Endothelial cell of umbilical vein (primary cell): ENCODE results near the gene CREM. TPM values are rescaled to one million over a fixed set of nuclear protein-coding genes. Genes with fewer than 3 reads are reported as not detected.

Experiments
- BruUV-seq: library from RNA; stranded (reverse); fragments of 400-500 nt; replicated peaks from 2 replicates; lab custom pipeline; 2021; lab: Mats Ljungman, UMichigan
- CTCF ChIA-PET: fragments of 300-600, 350-600 bp; sonication (Branson Sonifier 250); formaldehyde crosslinking; loops from one replicate; lab custom pipeline; 2021; ENCODE audit warnings: antibody characterized with exemption, inconsistent platforms; lab: Charles Lee
- POLR2A ChIA-PET: fragments of 300-600, 350-600 bp; sonication (Branson Sonifier 250); formaldehyde crosslinking; loops from one replicate; lab custom pipeline; 2021; ENCODE audit warnings: antibody characterized with exemption, inconsistent platforms; lab: Charles Lee
- DNase-seq: peaks from one replicate; pipeline ENCODE4 v3.0.0-alpha.2; 2011; ENCODE audit warnings: low read depth, low spot score
- FAIRE-seq: peaks from 2 replicates; lab custom pipeline; 2011; peaks lifted over from hg19 to GRCh38; lab: Jason Lieb, UNC
- H2AFZ ChIP-seq: 2 replicates; pipeline ENCODE4 v1.6.0; 2012; ENCODE audit warnings: low read depth, low read length, control low read depth, inconsistent platforms
- H3K27ac ChIP-seq: 2 replicates; pipeline ENCODE4 v1.5.1; 2011; ENCODE audit warnings: low read depth, mild to moderate bottlenecking, control low read depth, low read length, moderate library complexity; ENCODE audit not compliant: insufficient read depth
- H3K27me3 ChIP-seq, 2 experiments: 2 replicates each; pipeline versions ENCODE4 v1.6.0 to v1.6.1; 2011; ENCODE audit warnings: low read length in 2 of 2, mixed read lengths in 1 of 2; ENCODE audit not compliant: control insufficient read depth in 2 of 2, insufficient read depth in 2 of 2
- H3K36me3 ChIP-seq, 2 experiments: 2 replicates in 1 of 2; 3 replicates in 1 of 2; pipeline ENCODE4 v1.5.1; 2011; ENCODE audit warnings: low read length in 2 of 2, mild to moderate bottlenecking in 1 of 2, moderate library complexity in 1 of 2; ENCODE audit not compliant: control insufficient read depth in 2 of 2, insufficient read depth in 2 of 2; ENCODE audit errors: extremely low read depth in 1 of 2
- H3K4me1 ChIP-seq: 3 replicates; pipeline ENCODE4 v1.5.1; 2011; ENCODE audit warnings: mild to moderate bottlenecking, low read length; ENCODE audit not compliant: control insufficient read depth, insufficient read depth; ENCODE audit errors: extremely low read depth
- H3K4me2 ChIP-seq: 2 replicates; pipeline ENCODE4 v1.6.1; 2011; ENCODE audit warnings: low read length, control low read depth, mixed read lengths; ENCODE audit not compliant: insufficient read depth
- H3K4me3 ChIP-seq, 3 experiments: fragments of 200-600 bp in 1 of 3; sonication (generic), shearing (Covaris generic) in 1 of 3; replicated peaks in 1 of 3; 2 replicates each; pipeline ENCODE4 v1.5.1; 2011 to 2016; ENCODE audit warnings: control low read depth in 3 of 3, low read length in 3 of 3, mild to moderate bottlenecking in 2 of 3, inconsistent platforms in 1 of 3, low read depth in 1 of 3, moderate library complexity in 1 of 3; ENCODE audit not compliant: insufficient read depth in 1 of 3
- H3K79me2 ChIP-seq: 2 replicates; pipeline ENCODE4 v1.6.0; 2012; ENCODE audit warnings: low read length, inconsistent platforms; ENCODE audit not compliant: control insufficient read depth, insufficient read depth
- H3K9ac ChIP-seq: replicated peaks from 2 replicates; pipeline ENCODE3; 2011; ENCODE audit warnings: low read length, control low read depth; ENCODE audit not compliant: insufficient read depth; ENCODE audit errors: extremely low read depth
- H3K9me1 ChIP-seq: replicated peaks from 3 replicates; pipeline ENCODE4 v1.6.0; 2011; ENCODE audit warnings: mild to moderate bottlenecking, low read length; ENCODE audit not compliant: control insufficient read depth, insufficient read depth; ENCODE audit errors: extremely low read depth
- H3K9me3 ChIP-seq: replicated peaks from 2 replicates; pipeline ENCODE4 v1.5.1; 2012; ENCODE audit warnings: low read length, inconsistent platforms; ENCODE audit not compliant: control insufficient read depth, insufficient read depth
- H4K20me1 ChIP-seq: replicated peaks from 2 replicates; pipeline ENCODE3; 2011; ENCODE audit warnings: mild to moderate bottlenecking, low read length; ENCODE audit not compliant: control insufficient read depth, insufficient read depth; ENCODE audit errors: extremely low read depth
- EZH2 ChIP-seq: IDR thresholded peaks from 2 replicates; pipeline ENCODE4 v1.6.1; 2012; ENCODE audit warnings: borderline replicate concordance, low read depth, mild to moderate bottlenecking, moderate library complexity, low read length, inconsistent platforms; ENCODE audit not compliant: severe bottlenecking
- FOS ChIP-seq: IDR thresholded peaks from 2 replicates; pipeline ENCODE4 v1.6.1; 2011; ENCODE audit warnings: mild to moderate bottlenecking, low read length, moderate library complexity, borderline replicate concordance; ENCODE audit not compliant: insufficient read depth
- GATA2 ChIP-seq: IDR thresholded peaks from 2 replicates; pipeline ENCODE4 v1.7.0; 2011; ENCODE audit warnings: low read depth, mild to moderate bottlenecking, moderate library complexity, mixed read lengths, low read length; ENCODE audit not compliant: insufficient read length, insufficient read depth
- JUN ChIP-seq: IDR thresholded peaks from 2 replicates; pipeline ENCODE4 v1.6.1; 2011; ENCODE audit warnings: borderline replicate concordance, low read depth; ENCODE audit not compliant: insufficient read length, insufficient read depth
- MYC ChIP-seq: IDR thresholded peaks from one replicate; pipeline ENCODE4 v1.6.1; 2011; ENCODE audit warnings: mild to moderate bottlenecking, low read depth, low read length
- POLR2A ChIP-seq: IDR thresholded peaks from 2 replicates; pipeline ENCODE4 v1.6.1; 2012; ENCODE audit warnings: low read depth, mild to moderate bottlenecking, control low read depth, low read length
- POLR2AphosphoS5 ChIP-seq: IDR thresholded peaks from 2 replicates; pipeline ENCODE4 v1.6.1; 2012; ENCODE audit warnings: low read depth, mild to moderate bottlenecking, control low read depth, low read length, moderate library complexity; ENCODE audit not compliant: insufficient read depth
- dilution Hi-C: fragments of 300-500 bp; cut with MboI; formaldehyde crosslinking; loops from one replicate; pipeline ENCODE4 v1.15.0; 2019; ENCODE audit warnings: low sequenced_read_pairs; ENCODE audit not compliant: extremely low pct_ligation_motif_present
- intact Hi-C: fragments of 100-400 bp; cut with micrococcal nuclease; formaldehyde crosslinking; loops from one replicate; pipeline ENCODE4 v1.10.0; 2022
- polyA plus RNA-seq, 4 experiments: library from polyadenylated mRNA; depleted of rRNA in 3 of 4; stranded (reverse) in 3 of 4; unstranded in 1 of 4; fragments of >200 nt; gene quantifications; 2 replicates each; pipeline versions ENCODE4 v1.2.1 to v1.2.3, GENCODE V29; 2011 to 2012; ENCODE audit warnings: missing spikeins in 1 of 4
- total RNA-seq: library from RNA; stranded (reverse); gene quantifications from 2 replicates; pipeline ENCODE4 v1.2.3, GENCODE V29; 2021
- TF ChIP-seq, protein P1 (sequence below), 2 donors: IDR thresholded peaks; 1 replicate in 1 of 2; 2 replicates in 1 of 2; pipeline ENCODE4 v1.5.1; 2011; ENCODE audit warnings: low read length in 2 of 2, mild to moderate bottlenecking in 2 of 2, moderate library complexity in 2 of 2, control low read depth in 1 of 2, inconsistent platforms in 1 of 2, low read depth in 1 of 2; ENCODE audit not compliant: insufficient read depth in 1 of 2; ENCODE audit errors: extremely low read depth in 1 of 2
- TF ChIP-seq, protein P2 (sequence below): IDR thresholded peaks from 2 replicates; pipeline ENCODE4 v1.6.1; 2011; ENCODE audit not compliant: insufficient read depth, insufficient read length

CREM gene
- total and polyA plus RNA-seq, 2 donors (not counting 3 experiments of a cell fraction or from before 2014, with no cell fraction given) = 35.5 to 39.8 TPM

DNA sequence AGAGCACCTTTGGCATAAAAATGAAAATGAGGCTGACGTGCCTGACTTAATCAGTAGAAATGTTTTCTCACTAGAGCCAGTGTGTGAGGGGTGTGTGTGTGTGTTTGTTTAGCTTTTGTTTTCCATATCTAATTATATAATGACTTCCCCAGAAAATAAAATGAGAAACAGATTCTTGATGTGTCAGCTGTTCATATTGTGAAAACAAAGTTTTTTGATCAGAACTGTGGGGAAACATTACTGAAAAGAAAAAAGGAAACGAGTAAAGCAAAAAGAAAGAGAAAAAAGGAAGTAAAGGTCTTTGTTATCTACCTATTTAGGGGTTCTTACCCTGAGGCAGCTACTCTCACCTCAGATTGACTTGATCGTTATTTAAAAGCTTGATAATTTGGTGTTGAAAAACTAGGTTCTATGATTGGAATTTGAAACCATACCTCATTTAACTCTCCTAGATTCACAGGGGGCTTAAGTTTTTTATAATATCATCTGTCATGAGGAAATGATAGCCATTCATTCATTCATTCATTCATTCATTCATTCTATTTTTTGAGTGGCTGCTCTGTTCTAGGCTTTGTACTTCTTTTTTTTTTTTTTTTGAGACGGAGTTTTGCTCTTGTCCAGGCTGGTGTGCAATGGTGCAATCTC, 58.0 kb downstream of the CREM start:
- Histone ChIP-seq H3K9ac (no peak overlapping the region), H2AFZ (no peak overlapping the region), H3K4me1 (no peaks in the 10 kb centered on the region), H3K9me1 (no peaks in the 10 kb centered on the region), H3K4me3 (no peak overlapping the region), H3K36me3 (no peaks in the 10 kb centered on the region), H4K20me1 (no peaks in the 10 kb centered on the region), H3K9me3 (no peaks in the 10 kb centered on the region), H3K79me2 (no peaks in the 10 kb centered on the region), H3K27ac (no peak overlapping the region), H3K27me3 (no peaks in the 10 kb centered on the region), H3K4me2 (no peak overlapping the region)
- no peak for FAIRE-seq
- intact Hi-C loops = no loop called here
- TF ChIP-seq, protein P1, sequence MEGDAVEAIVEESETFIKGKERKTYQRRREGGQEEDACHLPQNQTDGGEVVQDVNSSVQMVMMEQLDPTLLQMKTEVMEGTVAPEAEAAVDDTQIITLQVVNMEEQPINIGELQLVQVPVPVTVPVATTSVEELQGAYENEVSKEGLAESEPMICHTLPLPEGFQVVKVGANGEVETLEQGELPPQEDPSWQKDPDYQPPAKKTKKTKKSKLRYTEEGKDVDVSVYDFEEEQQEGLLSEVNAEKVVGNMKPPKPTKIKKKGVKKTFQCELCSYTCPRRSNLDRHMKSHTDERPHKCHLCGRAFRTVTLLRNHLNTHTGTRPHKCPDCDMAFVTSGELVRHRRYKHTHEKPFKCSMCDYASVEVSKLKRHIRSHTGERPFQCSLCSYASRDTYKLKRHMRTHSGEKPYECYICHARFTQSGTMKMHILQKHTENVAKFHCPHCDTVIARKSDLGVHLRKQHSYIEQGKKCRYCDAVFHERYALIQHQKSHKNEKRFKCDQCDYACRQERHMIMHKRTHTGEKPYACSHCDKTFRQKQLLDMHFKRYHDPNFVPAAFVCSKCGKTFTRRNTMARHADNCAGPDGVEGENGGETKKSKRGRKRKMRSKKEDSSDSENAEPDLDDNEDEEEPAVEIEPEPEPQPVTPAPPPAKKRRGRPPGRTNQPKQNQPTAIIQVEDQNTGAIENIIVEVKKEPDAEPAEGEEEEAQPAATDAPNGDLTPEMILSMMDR (IDR thresholded peaks at IDR 0.05; ENCODE audit: extremely low read depth in 1 of 2, insufficient read depth in 1 of 2, low read depth in 1 of 2, low read length in 2 of 2) = no peak
- TF ChIP-seq POLR2AphosphoS5 (no peak), GATA2 (no peak), EZH2 (no peak), POLR2A (no peak), MYC (no peak), FOS (no peak), JUN (no peak)
- TF ChIP-seq, protein P2, sequence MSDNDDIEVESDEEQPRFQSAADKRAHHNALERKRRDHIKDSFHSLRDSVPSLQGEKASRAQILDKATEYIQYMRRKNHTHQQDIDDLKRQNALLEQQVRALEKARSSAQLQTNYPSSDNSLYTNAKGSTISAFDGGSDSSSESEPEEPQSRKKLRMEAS = no peak
- ChIA-PET CTCF (interaction anchor here (3.7 to 5.1 kb wide), 2 partner anchors 11 to 12 kb away, joined by 24 to 35 read pairs; no protein-coding TSS in a partner anchor), POLR2A (no interaction called here)
- no TSS peak for BruUV-seq
- dilution Hi-C loops = no loop called here
- DNase-seq = peak; percentile 18
